ENCODE results near the gene ADGRV1.
A peak's percentile ranks its signal among the peaks of the same experiment; 100 is the strongest.
"Not testable (repeated sequence)": the region's sequence is repeated elsewhere in the genome, so short reads cannot be mapped to it uniquely, and the experiment has no call there.

ADGRV1 gene

DNA sequence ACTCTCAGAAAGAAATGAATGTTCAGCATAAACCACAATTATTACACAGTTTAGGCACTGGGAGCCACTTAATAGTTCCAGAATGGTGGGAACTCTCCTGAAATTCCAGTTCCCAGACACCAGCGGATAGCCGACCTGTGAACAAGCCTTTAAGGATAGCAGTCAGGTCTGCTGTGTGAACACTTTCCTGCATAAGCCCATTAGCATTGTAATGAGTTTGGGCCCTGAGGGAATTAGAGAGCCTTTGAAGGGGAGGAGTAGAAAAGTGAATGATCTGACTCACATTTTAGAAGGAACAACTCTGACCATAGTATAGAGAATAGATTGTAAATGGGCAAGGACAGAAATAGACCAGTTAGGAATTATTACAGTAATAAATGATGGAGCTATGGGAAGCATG is 189.1 kb downstream of the ADGRV1 start:
- no peak overlapping the region for H3K27ac ChIP-seq
- no peak for DNase-seq (ENCODE audit: low spot score)
- H3K4me3 ChIP-seq = no peak overlapping the region
- TF ChIP-seq, protein P1, sequence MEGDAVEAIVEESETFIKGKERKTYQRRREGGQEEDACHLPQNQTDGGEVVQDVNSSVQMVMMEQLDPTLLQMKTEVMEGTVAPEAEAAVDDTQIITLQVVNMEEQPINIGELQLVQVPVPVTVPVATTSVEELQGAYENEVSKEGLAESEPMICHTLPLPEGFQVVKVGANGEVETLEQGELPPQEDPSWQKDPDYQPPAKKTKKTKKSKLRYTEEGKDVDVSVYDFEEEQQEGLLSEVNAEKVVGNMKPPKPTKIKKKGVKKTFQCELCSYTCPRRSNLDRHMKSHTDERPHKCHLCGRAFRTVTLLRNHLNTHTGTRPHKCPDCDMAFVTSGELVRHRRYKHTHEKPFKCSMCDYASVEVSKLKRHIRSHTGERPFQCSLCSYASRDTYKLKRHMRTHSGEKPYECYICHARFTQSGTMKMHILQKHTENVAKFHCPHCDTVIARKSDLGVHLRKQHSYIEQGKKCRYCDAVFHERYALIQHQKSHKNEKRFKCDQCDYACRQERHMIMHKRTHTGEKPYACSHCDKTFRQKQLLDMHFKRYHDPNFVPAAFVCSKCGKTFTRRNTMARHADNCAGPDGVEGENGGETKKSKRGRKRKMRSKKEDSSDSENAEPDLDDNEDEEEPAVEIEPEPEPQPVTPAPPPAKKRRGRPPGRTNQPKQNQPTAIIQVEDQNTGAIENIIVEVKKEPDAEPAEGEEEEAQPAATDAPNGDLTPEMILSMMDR (IDR thresholded peaks at IDR 0.05) = no peak

DNA sequence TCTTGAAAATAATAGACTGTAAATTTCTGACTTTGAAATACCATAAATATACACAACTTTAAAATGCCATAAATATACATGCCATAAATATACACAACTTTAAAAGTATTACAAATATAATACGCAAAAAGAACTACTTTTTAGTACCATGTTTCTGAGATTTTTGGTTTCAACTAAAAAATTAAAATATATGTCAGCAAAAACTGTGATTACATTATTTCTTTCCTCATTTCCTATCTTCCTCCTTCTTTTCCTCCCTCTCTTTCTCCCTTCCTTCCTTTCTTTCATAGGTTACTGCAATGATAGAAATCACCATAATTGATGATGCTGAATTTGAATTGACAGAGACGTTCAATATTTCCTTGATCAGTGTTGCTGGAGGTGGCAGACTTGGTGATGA is 200.5 kb downstream of the ADGRV1 start:
- H3K27ac ChIP-seq = no peak overlapping the region
- TF ChIP-seq, protein P1 (IDR thresholded peaks at IDR 0.05) = no peak

DNA sequence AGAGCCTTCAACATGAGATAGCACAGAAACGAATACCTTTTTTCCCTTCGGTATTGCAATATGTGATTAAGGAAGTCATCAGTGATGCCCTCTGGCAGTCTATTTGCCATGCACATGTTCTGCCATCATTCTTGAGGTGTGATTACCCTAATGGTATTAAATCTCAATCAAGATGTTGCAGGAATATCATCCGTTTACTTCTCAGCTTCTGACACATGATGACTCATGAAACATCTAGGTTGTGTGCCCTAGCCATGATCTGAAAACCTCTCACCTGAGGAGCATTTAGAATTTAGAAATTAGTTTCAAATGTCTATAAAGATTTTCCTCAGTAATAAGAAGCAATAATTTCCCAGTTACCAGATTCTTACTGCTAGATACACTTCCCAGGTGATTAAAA is 209.1 kb downstream of the ADGRV1 start:
- DNase-seq (ENCODE audit: low spot score) = no peak
- Histone ChIP-seq H3K4me3 (no peak overlapping the region), H3K27ac (no peak overlapping the region)
- TF ChIP-seq, protein P1 (IDR thresholded peaks at IDR 0.05) = no peak

More for the DNA sequence above, 200.5 kb downstream of the ADGRV1 start:
- no peak overlapping the region for H3K4me3 ChIP-seq
- DNase-seq (ENCODE audit: low spot score) = no peak

DNA sequence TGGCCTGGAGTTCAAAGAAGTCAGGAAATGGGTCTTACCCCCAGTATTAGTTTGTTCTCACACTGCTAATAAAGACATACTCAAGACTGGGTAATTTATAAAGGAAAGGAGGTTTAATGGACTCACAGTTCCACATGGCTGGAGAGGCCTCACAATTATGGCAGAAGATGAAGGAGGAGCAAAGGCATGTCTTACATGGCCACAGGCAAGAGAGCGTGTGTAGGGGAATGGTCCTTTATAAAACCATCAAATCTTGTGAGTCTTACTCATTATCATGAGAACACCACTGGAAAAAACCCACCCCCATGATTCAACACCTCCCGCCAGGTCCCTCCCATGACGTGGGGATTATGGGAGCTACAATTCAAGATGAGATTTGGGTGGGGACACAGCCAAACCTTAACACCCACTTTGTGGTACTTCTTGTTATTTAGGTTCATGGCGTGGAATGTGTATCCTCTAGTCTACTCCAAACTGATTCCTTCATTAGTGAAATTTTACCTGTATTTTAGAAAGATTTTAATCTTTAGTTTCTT is 211.5 kb downstream of the ADGRV1 start:
- not testable (repeated sequence) for H3K4me3 ChIP-seq; H3K27ac ChIP-seq; DNase-seq (ENCODE audit: low spot score)

DNA sequence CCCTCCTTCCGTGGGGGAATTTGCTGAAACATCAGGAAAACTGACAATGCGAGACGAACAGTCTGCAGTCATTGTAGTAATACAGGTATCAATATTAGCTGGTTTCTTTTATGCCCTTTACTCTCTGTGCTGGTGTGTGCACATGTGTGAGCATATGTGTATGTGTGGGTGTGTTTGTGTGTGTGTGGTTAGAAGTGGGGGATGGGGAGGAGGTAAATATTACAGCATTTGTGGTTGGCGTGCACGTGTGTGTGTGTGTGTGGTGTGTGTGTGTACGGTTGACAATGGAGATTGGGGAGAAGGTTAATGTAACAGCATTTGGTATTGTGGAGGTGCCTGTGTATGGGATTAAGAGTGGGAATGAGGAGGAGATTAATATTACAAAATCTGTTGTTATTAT is 219.4 kb downstream of the ADGRV1 start:
- no peak for DNase-seq (ENCODE audit: low spot score)
- TF ChIP-seq, protein P1 (IDR thresholded peaks at IDR 0.05) = no peak
- Histone ChIP-seq H3K27ac (no peak overlapping the region), H3K4me3 (no peak overlapping the region)

DNA sequence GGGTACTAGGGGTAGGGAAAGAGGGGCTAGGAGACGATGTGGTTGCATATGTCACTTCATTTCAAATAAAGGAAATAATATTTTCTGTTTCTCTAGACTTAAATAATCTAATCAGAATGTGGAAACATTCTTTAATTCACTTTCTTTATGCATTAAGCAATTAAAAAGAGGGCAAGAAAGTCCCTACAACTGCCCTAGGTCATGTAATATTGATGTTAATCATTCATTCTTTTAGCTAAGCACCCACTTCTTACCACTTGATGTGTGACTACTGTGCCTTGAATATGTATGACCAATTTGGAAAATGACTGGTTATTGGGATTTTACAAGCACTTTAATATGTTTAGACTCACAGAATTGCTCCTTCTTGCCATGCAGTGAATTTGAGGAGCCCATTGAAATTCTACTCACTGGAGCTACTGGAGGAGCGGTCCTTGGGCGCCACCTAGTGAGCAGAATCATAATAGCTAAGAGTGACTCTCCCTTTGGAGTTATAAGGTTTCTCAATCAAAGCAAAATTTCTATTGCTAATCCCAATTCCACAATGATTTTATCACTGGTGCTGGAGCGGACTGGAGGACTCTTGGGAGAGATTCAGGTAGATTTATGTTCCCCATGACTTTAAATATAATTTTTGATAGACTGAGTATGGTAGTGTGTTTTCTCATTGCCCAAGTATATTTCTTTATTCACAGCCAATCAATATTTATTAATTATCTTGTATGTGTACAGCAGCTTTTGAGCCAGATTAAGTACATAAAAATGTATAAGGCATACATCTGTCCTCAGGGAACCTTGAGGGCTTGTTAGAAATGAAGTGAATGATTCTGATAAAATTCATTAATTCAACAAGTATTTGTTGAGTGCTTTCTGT is 225.1 kb downstream of the ADGRV1 start:
- TF ChIP-seq, protein P1 (IDR thresholded peaks at IDR 0.05) = peak; percentile 82
- Histone ChIP-seq H3K4me3 (no peak overlapping the region), H3K27ac (no peak overlapping the region)
- no peak for DNase-seq (ENCODE audit: low spot score)

DNA sequence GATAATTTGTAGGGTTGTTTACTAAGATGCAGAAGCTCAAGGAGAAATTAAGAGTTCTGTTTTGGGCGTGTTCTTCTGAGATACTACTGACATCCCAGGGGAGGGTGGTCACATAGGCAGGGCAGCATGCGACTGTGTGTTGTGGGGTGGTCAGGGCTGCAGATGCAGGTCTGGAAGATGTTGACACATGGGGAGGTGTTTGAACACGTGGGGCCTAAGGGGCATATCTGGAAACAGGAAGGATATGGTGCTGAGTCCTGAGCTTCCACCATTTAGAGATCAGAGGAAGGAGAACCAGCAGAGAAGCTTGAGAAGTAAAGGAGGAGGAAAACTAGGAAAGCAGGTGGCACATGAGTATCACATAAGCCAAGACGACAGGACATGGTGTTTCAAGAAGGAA is 228.2 kb downstream of the ADGRV1 start:
- TF ChIP-seq, protein P1 (IDR thresholded peaks at IDR 0.05) = no peak
- H3K4me3 ChIP-seq = no peak overlapping the region
- no peak overlapping the region for H3K27ac ChIP-seq
- no peak for DNase-seq (ENCODE audit: low spot score)
